Activated T-helper 17 cell treated with anti-CD3 and anti-CD28 coated beads, Interleukin-2, amount 50 U/mL, for 72 hours (primary cell): Measurements from ENCODE around the gene SH3PXD2A. TPM values are rescaled to one million over a fixed set of nuclear protein-coding genes. Genes with fewer than 3 reads are reported as not detected.

Experiments
- ATAC-seq: fragments of 150-1000 bp; cut with Tn5 transposase; replicated peaks from 2 replicates; pipeline ENCODE4 v1.10.0; 2021; ENCODE audit warnings: mild to moderate bottlenecking, moderate library complexity
- H3K27ac Mint-ChIP-seq: one replicate; pipeline ENCODE4 v1.8.0; 2022; ENCODE audit warnings: mixed read lengths
- H3K27me3 Mint-ChIP-seq: one replicate; pipeline ENCODE4 v1.8.0; 2022; ENCODE audit warnings: mixed read lengths
- H3K36me3 Mint-ChIP-seq: one replicate; pipeline ENCODE4 v1.8.0; 2022; ENCODE audit warnings: low read depth, mild to moderate bottlenecking, mixed read lengths
- H3K4me1 Mint-ChIP-seq: one replicate; pipeline ENCODE4 v1.8.0; 2022; ENCODE audit warnings: mixed read lengths
- H3K4me3 Mint-ChIP-seq: one replicate; pipeline ENCODE4 v1.8.0; 2022; ENCODE audit warnings: mild to moderate bottlenecking, mixed read lengths
- H3K9me3 Mint-ChIP-seq: one replicate; pipeline ENCODE4 v1.8.0; 2022; ENCODE audit warnings: mixed read lengths
- total RNA-seq, 2 donors: library from RNA; stranded (reverse); gene quantifications; one replicate each; pipeline ENCODE4 v1.2.3, GENCODE V29; 2022

The SH3PXD2A gene
- total RNA-seq, 2 donors from 2014 or later: 8.0 to 19.3 TPM

- ATAC-seq: no peak
- no peak overlapping the region for H3K4me3 Mint-ChIP-seq
- no peak overlapping the region for H3K27ac Mint-ChIP-seq
- H3K36me3 Mint-ChIP-seq: no peaks in the 10 kb centered on the region
- no peaks in the 10 kb centered on the region for H3K9me3 Mint-ChIP-seq
- peaks cover 5% of the 10 kb centered on the region for H3K4me1 Mint-ChIP-seq
- peaks cover 2% of the 10 kb centered on the region for H3K27me3 Mint-ChIP-seq
Measured at GRCh38 chr10:103808780-103809179, 46.6 kb downstream of the SH3PXD2A start.

- no peak overlapping the region for H3K27ac Mint-ChIP-seq
- no peaks in the 10 kb centered on the region for H3K36me3 Mint-ChIP-seq
- H3K27me3 Mint-ChIP-seq: peaks cover 2% of the 10 kb centered on the region
- no peak for ATAC-seq
- no peak overlapping the region for H3K4me3 Mint-ChIP-seq
- H3K9me3 Mint-ChIP-seq: no peaks in the 10 kb centered on the region
- H3K4me1 Mint-ChIP-seq: peaks cover 8% of the 10 kb centered on the region
Measured at GRCh38 chr10:103807996-103808395, 47.4 kb downstream of the SH3PXD2A start.

GRCh38 chr10:103806395-103807187 lies 48.8 kb downstream of the SH3PXD2A start:
- Mint-ChIP-seq H3K27me3 (peaks cover 1% of the 10 kb centered on the region), H3K9me3 (no peaks in the 10 kb centered on the region), H3K4me3 (no peak overlapping the region), H3K36me3 (no peaks in the 10 kb centered on the region), H3K4me1 (peaks cover 8% of the 10 kb centered on the region), H3K27ac (no peak overlapping the region)
- no peak for ATAC-seq

- Mint-ChIP-seq H3K4me3 (no peak overlapping the region), H3K9me3 (no peaks in the 10 kb centered on the region), H3K36me3 (no peaks in the 10 kb centered on the region), H3K27me3 (no peaks in the 10 kb centered on the region), H3K4me1 (peaks cover 12% of the 10 kb centered on the region), H3K27ac (no peak overlapping the region)
- ATAC-seq: no peak
Measured at GRCh38 chr10:103805781-103806180, 49.6 kb downstream of the SH3PXD2A start.

GRCh38 chr10:103804871-103805270 lies 50.5 kb downstream of the SH3PXD2A start:
- H3K4me1 Mint-ChIP-seq: peaks cover 17% of the 10 kb centered on the region
- H3K36me3 Mint-ChIP-seq: no peaks in the 10 kb centered on the region
- ATAC-seq: no peak
- H3K4me3 Mint-ChIP-seq: no peak overlapping the region
- H3K27me3 Mint-ChIP-seq: no peaks in the 10 kb centered on the region
- H3K27ac Mint-ChIP-seq: no peak overlapping the region
- H3K9me3 Mint-ChIP-seq: no peaks in the 10 kb centered on the region

- Mint-ChIP-seq H3K4me1 (peaks cover 17% of the 10 kb centered on the region), H3K27me3 (no peaks in the 10 kb centered on the region), H3K9me3 (no peaks in the 10 kb centered on the region), H3K4me3 (no peak overlapping the region), H3K36me3 (no peaks in the 10 kb centered on the region), H3K27ac (peak overlapping the region; percentile 45)
- peak; percentile 66 for ATAC-seq
Measured at GRCh38 chr10:103803941-103804340, 51.4 kb downstream of the SH3PXD2A start.

GRCh38 chr10:103802637-103803353 lies 52.6 kb downstream of the SH3PXD2A start:
- H3K4me1 Mint-ChIP-seq: peaks cover 17% of the 10 kb centered on the region
- H3K27ac Mint-ChIP-seq: no peak overlapping the region

GRCh38 chr10:103802081-103802480 lies 53.3 kb downstream of the SH3PXD2A start:
- H3K27ac Mint-ChIP-seq: no peak overlapping the region
- no peaks in the 10 kb centered on the region for H3K9me3 Mint-ChIP-seq
- H3K27me3 Mint-ChIP-seq: no peaks in the 10 kb centered on the region
- peaks cover 17% of the 10 kb centered on the region for H3K4me1 Mint-ChIP-seq
- no peak overlapping the region for H3K4me3 Mint-ChIP-seq
- no peaks in the 10 kb centered on the region for H3K36me3 Mint-ChIP-seq
- ATAC-seq: no peak

More at GRCh38 chr10:103802637-103803353, 52.6 kb downstream of the SH3PXD2A start:
- no peak for ATAC-seq
- H3K27me3 Mint-ChIP-seq: no peaks in the 10 kb centered on the region
- H3K4me3 Mint-ChIP-seq: no peak overlapping the region
- no peaks in the 10 kb centered on the region for H3K9me3 Mint-ChIP-seq
- H3K36me3 Mint-ChIP-seq: no peaks in the 10 kb centered on the region

- Mint-ChIP-seq H3K4me1 (peaks cover 17% of the 10 kb centered on the region), H3K36me3 (no peaks in the 10 kb centered on the region), H3K4me3 (peak overlapping the region; percentile 15), H3K27ac (peak overlapping the region; percentile 52), H3K9me3 (no peaks in the 10 kb centered on the region), H3K27me3 (no peaks in the 10 kb centered on the region)
- peak; percentile 94 for ATAC-seq
Measured at GRCh38 chr10:103800789-103801540, 54.4 kb downstream of the SH3PXD2A start.

- no peaks in the 10 kb centered on the region for H3K27me3 Mint-ChIP-seq
- H3K9me3 Mint-ChIP-seq: no peaks in the 10 kb centered on the region
- H3K27ac Mint-ChIP-seq: no peak overlapping the region
- no peak for ATAC-seq
- H3K4me1 Mint-ChIP-seq: peaks cover 17% of the 10 kb centered on the region
- no peaks in the 10 kb centered on the region for H3K36me3 Mint-ChIP-seq
- H3K4me3 Mint-ChIP-seq: peak overlapping the region; percentile 15
Measured at GRCh38 chr10:103800089-103800488, 55.3 kb downstream of the SH3PXD2A start.

- no peaks in the 10 kb centered on the region for H3K27me3 Mint-ChIP-seq
- ATAC-seq: no peak
- no peaks in the 10 kb centered on the region for H3K9me3 Mint-ChIP-seq
- H3K36me3 Mint-ChIP-seq: no peaks in the 10 kb centered on the region
- H3K27ac Mint-ChIP-seq: no peak overlapping the region
- H3K4me1 Mint-ChIP-seq: peaks cover 17% of the 10 kb centered on the region
- H3K4me3 Mint-ChIP-seq: no peak overlapping the region
Measured at GRCh38 chr10:103799341-103799740, 56.0 kb downstream of the SH3PXD2A start.

GRCh38 chr10:103798511-103798910 lies 56.9 kb downstream of the SH3PXD2A start:
- no peaks in the 10 kb centered on the region for H3K27me3 Mint-ChIP-seq
- H3K4me3 Mint-ChIP-seq: no peak overlapping the region
- H3K36me3 Mint-ChIP-seq: no peaks in the 10 kb centered on the region
- ATAC-seq: no peak
- no peaks in the 10 kb centered on the region for H3K9me3 Mint-ChIP-seq
- no peak overlapping the region for H3K27ac Mint-ChIP-seq
- peaks cover 10% of the 10 kb centered on the region for H3K4me1 Mint-ChIP-seq

- H3K4me3 Mint-ChIP-seq: no peak overlapping the region
- H3K27me3 Mint-ChIP-seq: no peaks in the 10 kb centered on the region
- H3K9me3 Mint-ChIP-seq: no peaks in the 10 kb centered on the region
- no peak overlapping the region for H3K27ac Mint-ChIP-seq
- no peaks in the 10 kb centered on the region for H3K36me3 Mint-ChIP-seq
- no peak for ATAC-seq
- H3K4me1 Mint-ChIP-seq: peaks cover 9% of the 10 kb centered on the region
Measured at GRCh38 chr10:103797857-103798256, 57.5 kb downstream of the SH3PXD2A start.

- ATAC-seq: no peak
- no peaks in the 10 kb centered on the region for H3K9me3 Mint-ChIP-seq
- H3K4me3 Mint-ChIP-seq: no peak overlapping the region
- no peak overlapping the region for H3K27ac Mint-ChIP-seq
- peaks cover 5% of the 10 kb centered on the region for H3K4me1 Mint-ChIP-seq
- H3K27me3 Mint-ChIP-seq: no peaks in the 10 kb centered on the region
- no peaks in the 10 kb centered on the region for H3K36me3 Mint-ChIP-seq
Measured at GRCh38 chr10:103795634-103796270, 59.6 kb downstream of the SH3PXD2A start.
